DMS53 treated with DMSO at 0.1 percent for 48 hours (cell line): Measurements from ENCODE around the gene TTLL11.

ENCODE experiments used
- DNase-seq: peaks from one replicate; lab custom pipeline; 2025; ENCODE audit not compliant: unreplicated experiment; lab: John Stamatoyannopoulos, UW

TTLL11 gene

DNA sequence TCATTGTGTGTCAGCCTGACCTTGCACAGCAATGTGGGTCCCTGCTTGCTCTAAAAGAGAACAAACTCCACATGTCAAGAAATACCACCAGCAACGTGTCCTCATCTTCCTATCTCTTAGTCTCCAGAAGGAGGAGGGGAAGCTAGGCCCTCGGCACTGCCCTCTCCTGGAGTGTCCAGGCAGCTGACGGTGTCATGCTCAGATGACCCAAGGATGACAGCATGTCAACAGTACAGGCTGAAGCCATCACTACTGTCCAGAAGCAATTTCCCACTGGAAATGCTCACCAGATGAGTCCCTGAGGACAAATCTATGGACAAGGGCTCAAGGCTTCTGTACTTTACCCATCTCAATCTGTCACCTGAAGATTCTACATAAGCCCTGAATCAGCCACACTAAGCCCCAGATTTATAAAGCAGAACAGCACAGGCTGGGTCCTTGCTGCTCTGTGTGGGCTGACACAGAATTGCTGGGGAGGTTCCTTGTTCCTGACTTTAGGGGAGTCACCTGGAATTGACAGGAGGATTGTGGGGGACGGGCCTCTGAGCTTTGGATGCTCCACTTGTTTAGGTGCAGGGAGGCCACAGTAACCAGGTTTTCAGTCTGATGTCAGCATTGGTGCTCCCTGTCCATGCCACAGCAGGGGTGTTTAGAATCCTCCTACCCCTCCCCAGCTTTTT, 231.5 kb downstream of the TTLL11 start:
- DNase-seq: peak; percentile 17

- no peak for DNase-seq
These were observed 232.4 kb downstream of the TTLL11 start for GRCh38 chr9:121860744-121861143.

- no peak for DNase-seq
These were observed 232.9 kb downstream of the TTLL11 start for GRCh38 chr9:121860213-121860612.

DNA sequence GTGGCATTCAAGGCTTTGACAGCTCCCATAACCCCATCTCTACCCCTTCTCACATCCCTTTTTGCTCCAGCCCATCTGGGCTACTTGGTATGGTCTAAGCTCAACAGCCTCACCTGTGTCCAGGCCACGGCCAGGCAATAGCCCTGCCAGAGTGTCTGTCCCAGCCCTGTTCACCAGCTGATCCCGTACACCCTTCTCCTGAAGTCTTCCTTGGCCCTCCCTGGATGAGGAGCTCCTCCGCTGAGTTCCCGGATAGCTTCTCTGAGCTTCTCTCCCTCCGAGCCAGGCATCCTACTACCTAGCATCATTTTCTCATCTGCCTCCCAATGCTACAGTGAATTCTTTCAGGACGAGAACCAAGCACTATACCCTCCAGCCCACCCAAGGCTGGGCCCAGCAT, 233.5 kb downstream of the TTLL11 start:
- no peak for DNase-seq

DNA sequence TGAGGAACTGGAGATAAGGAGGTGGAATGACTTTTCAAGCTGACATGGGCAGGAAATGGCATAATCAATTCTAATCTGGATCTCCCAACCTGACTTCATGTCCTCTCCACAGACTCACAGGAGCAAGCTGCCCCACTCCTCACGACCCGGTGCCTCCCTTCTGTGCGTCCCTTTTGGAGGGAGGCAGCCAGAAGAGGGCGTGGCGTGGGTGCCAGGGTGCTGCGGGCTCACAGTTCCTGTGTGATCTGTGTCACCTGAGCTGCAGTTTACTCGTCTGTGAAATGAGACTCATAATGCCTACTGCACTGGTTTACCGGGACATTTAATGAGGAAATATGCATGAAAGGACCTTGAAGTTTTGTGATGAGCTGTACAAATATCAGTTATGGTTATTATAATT, 234.3 kb downstream of the TTLL11 start:
- no peak for DNase-seq

GRCh38 chr9:121857928-121858327, 235.2 kb downstream of the TTLL11 start:
- DNase-seq: no peak

DNA sequence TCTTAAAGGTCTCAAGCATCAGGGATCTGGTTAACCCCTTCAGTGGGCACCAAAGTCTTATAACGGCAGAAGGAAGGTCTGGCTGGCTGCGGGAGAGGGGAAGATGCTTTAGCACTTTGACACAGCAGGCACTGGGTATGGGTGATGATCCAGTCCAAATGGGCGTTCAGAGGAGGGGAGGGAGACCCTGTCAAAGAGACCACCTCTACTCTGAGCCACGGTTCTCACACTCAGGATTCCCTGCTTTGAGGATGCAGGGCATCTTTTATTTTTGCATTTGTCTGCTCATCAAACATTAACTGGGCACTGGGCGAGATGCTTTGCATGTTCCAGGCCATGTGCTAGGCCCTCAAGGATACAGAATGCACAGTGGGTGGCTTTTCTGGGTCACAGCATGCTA, 237.6 kb downstream of the TTLL11 start:
- DNase-seq: no peak

- DNase-seq: no peak
These were observed 239.3 kb downstream of the TTLL11 start for GRCh38 chr9:121853617-121854395.

- no peak for DNase-seq
These were observed 240.2 kb downstream of the TTLL11 start for GRCh38 chr9:121852651-121853616.

DNA sequence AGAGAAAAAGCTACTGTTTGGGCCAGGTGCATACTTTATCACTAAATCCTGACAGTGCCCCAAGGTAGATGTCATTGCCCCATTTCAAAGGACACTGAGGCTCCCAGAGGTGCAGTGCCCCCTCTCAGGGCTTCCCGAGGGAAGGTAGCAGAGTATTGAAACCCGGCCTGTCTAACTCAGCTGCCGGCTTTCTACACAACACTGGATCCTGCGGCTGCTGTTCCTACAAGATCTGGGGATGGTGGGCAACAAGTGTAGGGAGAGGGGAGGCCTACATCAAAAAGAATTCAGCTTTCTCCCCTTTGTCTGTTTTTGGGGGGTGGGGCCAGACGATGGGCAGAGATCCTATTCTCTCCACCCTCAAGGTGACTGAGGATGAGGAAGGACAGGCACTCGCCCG, 240.9 kb downstream of the TTLL11 start:
- no peak for DNase-seq

- no peak for DNase-seq
These were observed 241.4 kb downstream of the TTLL11 start for GRCh38 chr9:121851641-121852091.

GRCh38 chr9:121850366-121850765, 242.7 kb downstream of the TTLL11 start:
- DNase-seq: no peak

DNA sequence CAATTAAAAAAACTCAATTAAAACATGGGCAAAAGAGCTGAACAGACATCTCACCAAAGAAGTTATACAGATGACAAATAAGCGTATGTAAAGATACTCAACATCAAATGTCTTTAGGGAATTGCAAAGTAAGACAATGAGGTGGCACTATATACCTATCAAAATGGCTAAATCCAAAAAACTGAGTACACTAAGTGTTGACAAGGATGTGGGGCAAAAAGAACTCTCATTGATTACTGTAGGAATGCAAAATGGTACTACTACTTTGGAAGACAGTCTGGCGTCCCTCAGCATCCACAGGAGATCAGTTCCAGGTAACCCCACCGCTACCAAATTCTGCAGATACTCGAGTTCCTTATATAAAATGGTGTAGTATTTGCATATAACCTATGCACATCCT, 243.6 kb downstream of the TTLL11 start:
- no peak for DNase-seq

DNA sequence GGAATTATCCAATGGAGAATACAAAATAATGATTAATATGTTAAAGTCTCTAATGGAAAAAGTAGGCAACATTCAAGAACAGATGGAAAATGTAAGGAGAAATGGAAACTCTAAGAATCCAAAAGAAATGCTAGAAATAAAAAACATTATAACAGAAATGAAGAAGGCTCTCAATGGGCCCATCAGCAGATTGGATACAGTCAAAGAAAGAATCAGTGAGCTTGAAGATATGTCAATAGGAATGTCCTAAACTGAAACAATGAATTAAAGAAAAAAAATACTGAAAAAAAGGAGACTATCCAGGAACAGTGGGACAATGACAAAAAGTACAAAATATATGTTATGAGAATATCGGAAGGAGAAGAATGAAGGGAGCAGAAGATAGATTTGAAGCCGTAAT, 248.5 kb downstream of the TTLL11 start:
- no peak for DNase-seq

- peak; percentile 1 for DNase-seq
These were observed 249.0 kb downstream of the TTLL11 start for GRCh38 chr9:121844098-121844497.

GRCh38 chr9:121842612-121842978, 250.5 kb downstream of the TTLL11 start:
- DNase-seq: no peak

DNA sequence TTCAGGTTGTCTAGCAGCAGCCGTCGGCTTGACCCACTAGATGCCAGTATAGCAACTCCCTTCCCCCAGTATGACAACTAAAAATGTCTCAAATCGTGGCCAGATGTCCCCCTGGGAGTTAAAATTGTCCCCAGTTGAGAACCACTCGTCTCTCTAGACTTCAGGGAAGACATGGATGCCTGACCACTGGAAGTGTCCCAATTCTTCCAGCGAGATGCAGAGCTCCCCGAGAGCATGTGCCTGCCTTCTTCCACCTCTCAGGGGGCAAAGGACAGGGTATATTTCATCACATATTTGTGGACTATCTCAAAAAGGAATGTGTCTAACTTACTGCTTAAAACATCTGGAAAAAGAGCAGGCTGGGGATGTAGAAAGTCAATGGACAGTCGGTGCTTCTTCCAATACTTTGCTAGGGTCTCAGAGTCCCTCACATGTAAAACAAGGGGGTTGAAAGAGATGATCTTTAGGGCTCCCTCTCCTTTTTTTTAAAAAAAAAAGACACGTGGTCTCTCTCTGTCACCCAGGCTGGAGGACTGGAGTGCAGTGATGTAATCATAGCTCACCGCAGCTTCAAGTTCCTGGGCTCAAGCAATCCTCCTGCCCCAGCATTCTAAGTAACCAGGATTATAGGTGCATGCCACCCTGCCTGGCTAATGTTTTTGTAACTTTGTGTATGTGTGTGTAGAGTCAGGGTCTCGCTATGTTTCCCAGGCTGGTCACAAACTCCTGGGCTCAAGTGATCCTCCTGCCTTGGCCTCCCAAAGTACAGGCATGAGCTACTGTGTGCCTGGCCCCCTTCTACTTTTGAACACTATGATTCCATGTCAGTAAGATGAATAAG, 251.1 kb downstream of the TTLL11 start:
- no peak for DNase-seq

DNA sequence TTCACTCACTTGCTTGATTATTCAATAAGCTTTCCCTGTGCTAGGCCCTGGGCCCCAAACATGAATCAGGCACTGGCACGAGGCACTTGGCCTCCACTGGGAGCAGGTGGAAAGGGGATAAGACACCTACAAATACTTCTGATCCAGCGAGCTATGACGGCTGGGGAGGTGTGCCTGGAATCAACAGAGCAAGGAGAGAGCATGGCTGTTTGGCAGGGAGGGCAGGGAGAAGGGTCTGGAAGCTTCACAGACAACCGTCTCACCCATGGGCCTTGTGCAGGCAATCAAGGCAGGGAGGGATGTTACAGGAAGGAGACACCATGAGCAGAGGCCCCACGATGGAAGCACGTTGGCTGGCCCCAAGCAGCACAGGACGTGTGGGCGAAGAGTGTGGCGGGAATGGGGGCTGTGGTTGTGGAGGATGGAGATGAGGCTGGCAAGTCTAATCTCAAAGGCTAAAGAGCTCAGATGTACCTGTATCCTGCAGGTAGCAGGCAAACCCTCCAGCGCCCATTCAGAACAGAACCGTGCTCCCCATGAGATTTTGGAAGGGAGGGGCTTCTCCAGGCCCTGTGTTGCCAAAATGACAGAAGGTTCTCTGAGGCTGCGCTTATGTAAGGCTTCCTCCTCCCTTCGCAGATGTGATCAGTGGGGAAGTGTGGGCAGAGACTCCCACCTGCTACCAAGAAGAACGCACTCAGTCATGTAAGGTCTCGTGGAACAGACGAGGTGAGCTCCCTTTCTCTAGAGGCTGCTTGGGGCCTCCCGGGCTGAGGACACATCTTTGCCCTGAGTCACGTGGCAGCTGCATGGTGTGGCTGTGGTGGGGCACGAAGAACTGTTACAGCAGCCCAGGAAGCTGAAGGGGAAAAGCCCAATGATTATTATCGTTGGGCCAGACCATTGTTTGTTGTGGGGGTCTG, 252.0 kb downstream of the TTLL11 start:
- no peak for DNase-seq

DNA sequence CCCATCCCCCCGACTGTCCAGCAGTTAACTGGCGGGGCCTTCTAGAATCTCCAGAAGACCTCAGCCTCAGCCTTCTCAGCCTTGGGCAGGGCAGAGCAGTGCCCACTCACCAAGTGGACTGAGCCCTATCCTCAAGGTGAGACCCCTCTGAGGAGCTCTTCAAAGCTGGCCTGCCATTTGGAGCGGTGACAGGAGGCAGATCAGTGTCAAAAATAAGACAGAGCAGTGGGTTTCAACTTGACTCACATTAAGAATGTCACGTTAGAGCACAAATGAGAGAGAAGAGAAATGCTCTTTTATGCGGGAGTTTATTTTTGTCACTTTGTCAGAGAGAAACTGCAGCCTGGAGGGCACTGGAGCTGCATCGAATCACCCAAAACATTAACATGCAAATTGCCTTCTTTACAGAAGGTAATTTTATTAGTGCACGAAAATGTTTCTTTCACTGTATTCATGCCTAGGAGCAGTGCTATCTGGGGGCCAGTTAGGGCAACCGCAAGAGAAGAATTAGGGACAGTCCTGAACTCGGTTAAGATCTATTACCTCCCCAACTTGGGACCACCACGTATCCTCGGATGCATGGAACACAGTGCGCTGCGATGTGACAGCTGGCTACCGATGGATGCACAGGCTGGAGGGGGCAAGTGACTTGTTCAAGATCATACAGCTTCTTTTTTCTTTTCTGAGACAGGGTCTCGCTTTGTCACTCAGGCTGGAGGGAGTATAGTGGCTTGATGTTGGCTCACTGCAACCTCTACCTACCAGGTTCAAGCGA, 253.2 kb downstream of the TTLL11 start:
- no peak for DNase-seq
